T47D (cell line): ENCODE results near the gene ARL9.
"Not testable (repeated sequence)": the region's sequence is repeated elsewhere in the genome, so short reads cannot be mapped to it uniquely, and the experiment has no call there.

Source experiments
- DNase-seq, 2 experiments: peaks; one replicate each; pipeline versions ENCODE4 v3.0.0 to v3.0.0-alpha.2; 2011 to 2012; ENCODE audit warnings: low read depth in 1 of 2, low spot score in 1 of 2
- JUND ChIP-seq: IDR thresholded peaks from 2 replicates; pipeline ENCODE4 v1.6.1; 2012; ENCODE audit warnings: low read depth
- in situ Hi-C: cut with HindIII; loops from 2 replicates; pipeline ENCODE4 v1.10.0; 2016; ENCODE audit warnings: low sequenced_read_pairs, low pct_unique_long_range_greater_than_20kb

The ARL9 gene

GRCh38 chr4:56505269-56506130 lies at the start of gene ARL9:
ARL9 (plus strand) TSS chr4:56505791; CDS start chr4:56505863, 72 bp downstream.
- peak in 1 of 2 experiments; percentile 1 for DNase-seq
- in situ Hi-C loops: no loop called here
- TF ChIP-seq JUND: no peak

- TF ChIP-seq JUND: no peak
- no peak for DNase-seq
- in situ Hi-C loops: no loop called here
Observed at GRCh38 chr4:56460085-56460484, 45.5 kb upstream of the ARL9 start.

GRCh38 chr4:56462157-56462556 lies 43.4 kb upstream of the ARL9 start:
- in situ Hi-C loops: no loop called here
- TF ChIP-seq JUND: no peak
- DNase-seq: no peak

GRCh38 chr4:56463711-56464110 lies 41.9 kb upstream of the ARL9 start:
- TF ChIP-seq JUND: no peak
- no peak for DNase-seq
- in situ Hi-C loops: no loop called here

GRCh38 chr4:56464581-56464980 lies 41.0 kb upstream of the ARL9 start:
- TF ChIP-seq JUND: no peak

GRCh38 chr4:56465599-56466295 lies 39.8 kb upstream of the ARL9 start:
- DNase-seq: peak in 1 of 2 experiments; percentile 44
- TF ChIP-seq JUND: no peak
- in situ Hi-C loops: no loop called here

More at GRCh38 chr4:56464581-56464980, 41.0 kb upstream of the ARL9 start:
- in situ Hi-C loops: no loop called here
- no peak for DNase-seq

GRCh38 chr4:56466296-56466761 lies 39.3 kb upstream of the ARL9 start:
- DNase-seq: peak in 1 of 2 experiments; percentile 7
- in situ Hi-C loops: not testable (repeated sequence)

GRCh38 chr4:56466910-56467283 lies 38.7 kb upstream of the ARL9 start:
- DNase-seq: no peak
- in situ Hi-C loops: no loop called here
- TF ChIP-seq JUND: no peak

GRCh38 chr4:56467284-56468096 lies 38.1 kb upstream of the ARL9 start, which contains the start of gene SRP72:
SRP72 (plus strand) TSS chr4:56467617; CDS start chr4:56467636, 19 bp downstream.
- in situ Hi-C loops: no loop called here
- DNase-seq: peak; percentile 69 to 97
- no peak for TF ChIP-seq JUND

GRCh38 chr4:56468097-56468422 lies 37.5 kb upstream of the ARL9 start:
- in situ Hi-C loops: no loop called here
- no peak for TF ChIP-seq JUND
- peak; percentile 29 to 82 for DNase-seq

GRCh38 chr4:56469489-56470210 lies 35.9 kb upstream of the ARL9 start:
- DNase-seq: no peak
- no peak for TF ChIP-seq JUND
- in situ Hi-C loops: no loop called here

- no peak for DNase-seq
- in situ Hi-C loops: no loop called here
- no peak for TF ChIP-seq JUND
Observed at GRCh38 chr4:56475917-56476316, 29.7 kb upstream of the ARL9 start.
